Activated T-cell treated with anti-CD3 and anti-CD28 coated beads for 48 hours (primary cell): ENCODE data around the gene APEH.

ENCODE experiments used
- DNase-seq: peaks from one replicate; pipeline ENCODE4 v3.0.0-alpha.2; 2020; ENCODE audit warnings: low read depth

Gene APEH

GRCh38 chr3:49673715-49674496 lies at the start of gene APEH:
Gene APEH (plus strand): TSS chr3:49674351. CDS start chr3:49674402, 51 bp downstream.
- DNase-seq = peak; percentile 98

GRCh38 chr3:49625071-49625470 lies 49.1 kb upstream of the APEH start:
- no peak for DNase-seq

DNA sequence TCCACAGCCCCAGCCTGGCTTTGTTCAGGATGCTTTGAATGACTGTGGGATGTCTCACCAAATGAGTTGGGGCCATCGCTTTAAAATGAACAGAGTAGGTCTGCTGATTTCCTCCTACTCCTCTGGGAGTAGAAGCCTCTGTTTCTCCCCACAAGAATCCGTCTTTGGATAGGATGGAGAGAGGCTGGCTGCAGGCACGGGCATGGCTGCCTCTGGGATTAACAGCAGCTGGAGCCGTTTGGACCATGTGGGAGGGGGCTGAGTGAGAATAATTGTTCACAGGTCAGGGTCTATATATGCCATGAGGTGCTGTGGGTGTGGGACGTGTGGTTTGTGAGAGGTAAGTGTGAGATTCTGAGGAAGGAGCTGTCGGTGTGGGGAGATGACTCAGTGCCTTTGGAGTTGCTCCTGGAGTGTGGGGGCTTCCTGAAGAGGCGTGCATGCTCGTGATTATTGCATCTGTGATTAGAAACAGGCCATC lies 48.0 kb upstream of the APEH start:
- peak; percentile 7 for DNase-seq

DNA sequence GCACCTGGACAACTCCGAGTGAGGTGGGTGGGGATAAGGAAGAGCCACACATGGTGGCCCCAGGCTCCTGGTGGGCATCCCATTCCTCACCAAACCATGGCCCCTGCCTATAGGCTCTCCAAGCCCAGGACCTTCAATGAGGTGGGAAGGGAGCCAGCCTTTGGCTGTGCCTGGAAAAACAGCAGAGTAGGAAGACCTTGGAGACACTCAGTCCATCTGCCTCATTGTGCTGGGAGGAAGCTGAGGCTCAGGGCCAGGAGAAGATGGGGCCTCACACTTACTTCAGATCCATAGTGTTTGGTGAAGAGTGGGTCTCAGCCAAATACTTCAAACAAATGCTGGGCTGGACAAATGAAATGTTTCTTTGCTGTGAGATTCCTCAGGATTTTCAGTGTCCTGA lies 47.4 kb upstream of the APEH start:
- DNase-seq = no peak

DNA sequence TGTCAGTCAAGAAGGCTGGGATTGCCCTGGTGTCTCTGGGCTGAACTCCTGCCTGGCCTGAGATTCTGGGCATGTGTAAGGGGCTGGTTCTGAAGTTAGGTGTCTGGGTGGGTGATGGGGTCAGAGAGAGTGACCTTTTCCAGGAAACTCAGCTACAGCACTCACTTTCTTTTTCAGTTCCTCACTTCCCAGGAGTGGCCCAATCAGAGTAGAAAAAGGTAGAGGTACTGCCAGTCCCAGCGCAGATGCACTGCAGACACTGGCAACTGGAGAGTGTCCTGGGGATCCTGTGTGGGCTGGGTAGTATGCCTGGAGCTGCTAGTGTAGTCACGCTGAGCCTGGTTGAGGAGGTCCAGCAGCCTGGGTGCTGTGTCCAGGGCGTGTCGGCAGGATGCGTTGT lies 46.5 kb upstream of the APEH start:
- no peak for DNase-seq

- DNase-seq = no peak
Measured at GRCh38 chr3:49628249-49628648, 45.9 kb upstream of the APEH start.

- DNase-seq = no peak
Measured at GRCh38 chr3:49629451-49629850, 44.7 kb upstream of the APEH start.

GRCh38 chr3:49629866-49630265 lies 44.3 kb upstream of the APEH start:
- no peak for DNase-seq

- no peak for DNase-seq
Measured at GRCh38 chr3:49630784-49631183, 43.4 kb upstream of the APEH start.

GRCh38 chr3:49634736-49635135 lies 39.4 kb upstream of the APEH start:
- no peak for DNase-seq

DNA sequence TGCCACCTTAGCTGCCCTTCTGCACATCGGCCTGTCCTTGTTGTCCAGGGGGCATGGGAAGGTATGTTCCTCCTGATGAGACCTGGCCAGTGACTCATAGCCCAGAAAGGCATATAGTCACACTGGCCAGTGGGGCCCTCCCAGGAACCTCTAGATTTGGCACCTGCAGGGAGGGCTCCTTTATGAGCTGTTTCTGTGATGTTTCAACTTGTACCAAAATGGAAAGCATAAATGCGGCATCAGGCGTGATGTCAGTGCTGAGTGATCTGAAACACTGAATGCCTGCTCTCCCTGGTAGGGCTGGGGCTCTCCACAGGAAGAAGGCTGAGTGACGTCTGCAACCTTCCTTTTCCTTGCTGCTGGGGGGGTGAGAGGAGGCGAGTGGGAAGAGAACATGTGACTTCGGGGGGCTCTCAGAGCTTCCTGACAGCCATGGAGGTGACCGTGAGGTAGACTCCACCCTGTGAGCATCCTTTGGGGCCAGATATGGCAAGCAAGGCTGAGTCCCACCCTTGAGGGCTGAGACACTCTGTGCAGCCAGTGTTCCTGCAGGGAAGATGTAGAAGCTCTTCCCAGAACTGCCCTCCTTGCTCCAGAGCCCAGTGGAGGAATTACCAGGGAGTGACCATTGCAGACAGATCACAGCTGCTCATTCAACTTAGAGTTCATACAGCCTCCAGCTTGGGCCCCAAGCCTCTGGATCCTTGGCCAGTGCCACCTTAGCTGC lies 37.1 kb upstream of the APEH start:
- DNase-seq = no peak

- DNase-seq = no peak
Measured at GRCh38 chr3:49638445-49638844, 35.7 kb upstream of the APEH start.

GRCh38 chr3:49639551-49639950 lies 34.6 kb upstream of the APEH start:
- no peak for DNase-seq

DNA sequence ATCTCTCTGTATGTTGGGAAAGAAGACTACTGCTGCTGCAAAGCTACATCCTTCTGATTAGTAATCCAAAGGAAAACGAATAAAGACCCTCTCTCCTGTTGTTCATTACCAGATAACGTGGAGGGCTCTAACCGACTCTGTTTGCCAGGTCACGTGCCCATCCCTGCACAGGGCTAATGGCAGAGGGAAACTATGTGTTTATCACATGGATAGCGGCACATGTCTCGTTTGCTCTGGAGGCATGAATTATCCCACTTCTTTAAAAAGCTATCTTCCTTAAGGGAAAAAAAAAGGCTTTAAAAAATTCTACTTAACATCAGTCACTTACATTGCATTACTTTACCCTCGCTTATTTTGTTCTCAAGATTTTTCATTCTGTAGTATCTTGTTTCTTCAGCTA lies 32.9 kb upstream of the APEH start:
- DNase-seq = no peak

DNA sequence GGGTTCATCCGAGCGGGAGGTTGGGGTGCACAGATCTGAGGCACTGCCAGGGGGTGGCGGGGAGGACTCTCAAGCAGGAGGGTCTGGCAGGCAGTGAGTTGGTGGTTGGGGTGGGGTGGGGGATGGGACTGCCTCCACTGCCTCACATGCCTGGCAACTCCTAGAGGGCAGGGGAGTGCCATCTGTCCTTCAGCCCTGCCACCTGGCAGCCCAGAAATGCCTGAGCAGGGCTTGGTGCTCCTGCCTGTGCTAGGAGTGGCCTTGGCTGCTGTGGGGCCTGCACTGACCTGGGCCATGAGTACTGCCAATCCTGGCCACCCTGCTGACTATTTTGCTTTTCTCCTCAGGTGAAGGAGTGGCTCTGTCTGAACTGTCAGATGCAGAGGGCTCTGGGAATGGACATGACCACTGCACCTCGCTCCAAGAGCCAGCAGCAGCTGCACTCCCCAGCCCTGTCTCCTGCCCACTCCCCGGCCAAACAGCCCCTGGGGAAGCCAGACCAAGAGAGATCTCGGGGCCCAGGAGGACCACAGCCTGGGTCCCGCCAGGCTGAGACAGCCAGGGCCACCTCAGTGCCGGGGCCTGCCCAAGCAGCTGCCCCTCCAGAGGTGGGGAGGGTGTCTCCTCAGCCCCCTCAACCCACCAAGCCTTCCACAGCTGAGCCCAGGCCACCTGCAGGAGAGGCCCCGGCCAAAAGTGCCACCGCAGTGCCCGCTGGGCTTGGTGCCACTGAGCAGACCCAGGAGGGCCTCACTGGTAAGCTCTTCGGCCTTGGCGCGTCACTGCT lies 32.0 kb upstream of the APEH start:
- DNase-seq = no peak

DNA sequence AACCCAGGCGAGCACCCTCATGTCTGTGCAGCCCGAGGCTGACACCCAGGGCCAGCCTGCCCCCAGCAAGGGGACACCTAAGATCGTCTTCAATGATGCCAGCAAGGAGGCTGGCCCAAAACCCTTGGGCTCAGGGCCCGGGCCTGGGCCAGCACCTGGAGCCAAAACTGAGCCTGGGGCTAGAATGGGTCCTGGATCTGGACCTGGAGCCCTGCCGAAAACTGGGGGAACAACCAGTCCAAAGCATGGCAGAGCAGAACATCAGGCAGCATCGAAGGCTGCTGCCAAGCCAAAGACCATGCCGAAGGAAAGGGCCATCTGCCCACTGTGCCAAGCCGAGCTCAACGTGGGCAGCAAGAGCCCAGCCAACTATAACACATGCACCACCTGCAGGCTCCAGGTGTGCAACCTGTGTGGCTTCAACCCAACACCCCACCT lies 31.4 kb upstream of the APEH start:
- DNase-seq = no peak

GRCh38 chr3:49644684-49645083 lies 29.5 kb upstream of the APEH start:
- DNase-seq = no peak

- DNase-seq = no peak
Measured at GRCh38 chr3:49646236-49646635, 27.9 kb upstream of the APEH start.

GRCh38 chr3:49647741-49648140 lies 26.4 kb upstream of the APEH start:
- DNase-seq = no peak

DNA sequence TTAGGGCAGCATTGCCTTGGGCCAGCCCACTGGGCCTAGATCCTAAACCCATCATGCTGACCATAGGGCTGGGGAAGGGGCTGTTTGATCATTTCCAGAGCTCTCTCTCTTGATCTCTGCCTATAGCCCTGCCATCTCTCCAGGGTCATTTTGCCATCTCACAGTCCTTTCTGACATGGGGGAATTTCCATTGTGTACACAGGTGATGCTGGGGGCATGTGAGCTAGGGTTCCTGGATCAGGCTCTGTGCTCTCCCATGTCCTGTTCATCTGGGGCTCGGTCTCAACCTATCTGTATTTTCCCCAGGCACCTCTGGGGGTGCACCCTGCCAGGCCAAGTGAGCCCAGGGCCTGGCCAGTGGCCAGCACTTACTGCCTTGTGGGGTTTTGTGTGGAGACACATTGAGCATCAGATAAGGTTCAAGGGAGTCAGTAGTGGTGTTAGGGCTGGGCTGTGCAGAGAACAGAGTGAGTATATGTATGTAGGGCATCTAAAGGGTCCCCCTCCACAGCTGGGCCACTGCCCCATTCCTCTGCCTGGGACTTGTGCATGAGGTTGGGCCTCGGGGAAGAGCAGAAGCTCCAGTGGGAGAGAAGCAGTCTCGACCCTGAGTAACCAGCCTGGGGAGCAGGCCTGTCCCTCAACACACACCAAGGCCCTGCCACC lies 25.7 kb upstream of the APEH start:
- DNase-seq = no peak

DNA sequence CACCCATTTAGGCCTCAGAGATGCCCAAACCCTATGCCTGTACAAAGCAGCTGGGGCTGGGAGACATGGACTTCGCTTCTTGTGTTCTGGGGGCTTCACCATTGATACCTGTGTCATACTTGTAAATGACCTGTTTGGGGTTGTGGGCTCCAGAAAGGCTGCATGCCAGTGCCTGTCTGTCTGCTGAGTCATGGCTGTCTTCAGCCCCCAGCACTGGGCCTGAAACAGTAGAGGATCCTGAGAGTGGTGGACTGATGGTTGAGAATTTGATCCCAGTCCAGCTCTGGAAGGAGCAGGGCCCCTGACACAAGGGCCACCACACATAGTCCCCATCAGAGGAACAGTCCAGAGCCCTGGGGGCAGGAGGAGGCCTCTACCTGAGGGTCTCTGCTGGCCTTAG lies 24.6 kb upstream of the APEH start:
- no peak for DNase-seq

- no peak for DNase-seq
Measured at GRCh38 chr3:49650177-49650576, 24.0 kb upstream of the APEH start.
